Immature natural killer cell (primary cell): Measurements from ENCODE around the gene RBM33. TPM values are rescaled to one million over a fixed set of nuclear protein-coding genes. Genes with fewer than 3 reads are reported as not detected.
A peak's percentile ranks its signal among the peaks of the same experiment; 100 is the strongest.

Experiments used
- DNase-seq, 3 donors: peaks; one replicate each; pipeline ENCODE4 v3.0.0; 2022; ENCODE audit warnings: mixed read lengths in 1 of 3
- H3K27ac Mint-ChIP-seq, 6 donors: one replicate each; pipeline ENCODE4 v1.8.0; 2020; ENCODE audit warnings: mixed read lengths in 6 of 6, mild to moderate bottlenecking in 5 of 6, inconsistent platforms in 4 of 6, moderate library complexity in 3 of 6
- H3K27me3 Mint-ChIP-seq, 3 donors: one replicate each; pipeline ENCODE4 v1.8.0; 2020 to 2021; ENCODE audit warnings: low read depth in 3 of 3, mild to moderate bottlenecking in 3 of 3, mixed read lengths in 3 of 3, moderate library complexity in 3 of 3, inconsistent platforms in 1 of 3
- H3K36me3 Mint-ChIP-seq, 3 donors: one replicate each; pipeline ENCODE4 v1.8.0; 2020; ENCODE audit warnings: mixed read lengths in 3 of 3, inconsistent platforms in 2 of 3, mild to moderate bottlenecking in 2 of 3
- H3K4me1 Mint-ChIP-seq, 2 donors: one replicate each; pipeline ENCODE4 v1.8.0; 2020; ENCODE audit warnings: inconsistent platforms in 2 of 2, mild to moderate bottlenecking in 2 of 2, mixed read lengths in 2 of 2, moderate library complexity in 1 of 2
- H3K4me3 Mint-ChIP-seq, 5 donors: one replicate each; pipeline ENCODE4 v1.8.0; 2020; ENCODE audit warnings: mild to moderate bottlenecking in 5 of 5, mixed read lengths in 5 of 5, inconsistent platforms in 3 of 5, moderate library complexity in 3 of 5
- H3K9me3 Mint-ChIP-seq, 6 donors: one replicate each; pipeline ENCODE4 v1.8.0; 2020; ENCODE audit warnings: mild to moderate bottlenecking in 6 of 6, mixed read lengths in 6 of 6, inconsistent platforms in 4 of 6, moderate library complexity in 3 of 6
- polyA plus RNA-seq, 3 donors: library from polyadenylated mRNA; unstranded; fragments of 300-500 nt; fragmentation: Illumina TruSeq; gene quantifications; one replicate each; pipeline ENCODE4 v1.2.3, GENCODE V29; 2021

The RBM33 gene
- polyA plus RNA-seq, 3 donors from 2014 or later = 10.9 to 61.5 (median 28.3) TPM

- DNase-seq = no peak
- peaks cover 16 to 52% (median 47%) of the 10 kb centered on the region in 3 donors for H3K36me3 Mint-ChIP-seq
- no peaks in the 10 kb centered on the region for H3K9me3 Mint-ChIP-seq
- peaks cover 13 to 22% of the 10 kb centered on the region in 2 donors for H3K4me1 Mint-ChIP-seq
- no peak overlapping the region for H3K4me3 Mint-ChIP-seq
- no peak overlapping the region for H3K27ac Mint-ChIP-seq
- peaks cover 0 to 1% (median 1%) of the 10 kb centered on the region in 3 donors for H3K27me3 Mint-ChIP-seq
These were observed 97.3 kb downstream of the RBM33 start for GRCh38 chr7:155741805-155742204.

- no peaks in the 10 kb centered on the region for H3K9me3 Mint-ChIP-seq
- H3K27ac Mint-ChIP-seq = no peak overlapping the region
- DNase-seq = no peak
- H3K4me3 Mint-ChIP-seq = no peak overlapping the region
- peaks cover 0 to 1% (median 1%) of the 10 kb centered on the region in 3 donors for H3K27me3 Mint-ChIP-seq
- H3K36me3 Mint-ChIP-seq = peaks cover 12 to 57% (median 47%) of the 10 kb centered on the region in 3 donors
- H3K4me1 Mint-ChIP-seq = peaks cover 13 to 33% of the 10 kb centered on the region in 2 donors
These were observed 98.7 kb downstream of the RBM33 start for GRCh38 chr7:155743177-155743576.

DNA sequence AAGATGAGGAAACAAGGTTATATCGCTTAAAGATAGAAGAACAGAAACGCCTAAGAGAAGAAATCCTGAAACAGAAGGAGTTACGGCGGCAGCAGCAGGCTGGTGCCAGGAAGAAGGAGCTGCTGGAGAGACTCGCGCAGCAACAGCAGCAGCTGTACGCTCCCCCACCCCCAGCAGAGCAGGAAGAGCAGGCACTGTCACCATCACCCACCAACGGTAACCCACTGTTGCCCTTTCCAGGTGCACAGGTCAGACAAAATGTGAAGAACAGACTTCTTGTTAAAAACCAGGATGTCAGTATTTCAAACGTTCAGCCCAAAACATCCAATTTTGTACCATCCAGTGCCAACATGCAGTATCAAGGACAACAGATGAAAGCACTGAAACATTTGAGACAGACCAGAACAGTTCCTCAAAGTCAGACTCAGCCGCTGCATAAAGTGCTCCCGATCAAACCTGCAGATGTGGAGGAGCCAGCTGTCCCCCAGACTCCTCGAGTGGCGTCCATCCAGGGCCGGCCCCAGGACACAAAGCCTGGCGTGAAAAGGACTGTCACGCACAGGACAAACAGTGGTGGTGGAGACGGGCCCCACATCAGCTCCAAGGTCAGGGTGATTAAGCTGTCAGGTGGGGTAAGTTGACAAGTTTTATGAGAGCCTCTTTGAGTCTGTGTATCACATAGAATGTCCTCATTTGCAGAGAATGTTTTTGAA, 100.7 kb downstream of the RBM33 start:
- H3K4me1 Mint-ChIP-seq = peaks cover 24 to 41% of the 10 kb centered on the region in 2 donors
- H3K36me3 Mint-ChIP-seq = peaks cover 8 to 49% (median 35%) of the 10 kb centered on the region in 3 donors
- no peak for DNase-seq
- H3K4me3 Mint-ChIP-seq = no peak overlapping the region
- H3K27me3 Mint-ChIP-seq = peaks cover 0 to 1% (median 0%) of the 10 kb centered on the region in 3 donors
- H3K27ac Mint-ChIP-seq = no peak overlapping the region
- no peaks in the 10 kb centered on the region for H3K9me3 Mint-ChIP-seq

DNA sequence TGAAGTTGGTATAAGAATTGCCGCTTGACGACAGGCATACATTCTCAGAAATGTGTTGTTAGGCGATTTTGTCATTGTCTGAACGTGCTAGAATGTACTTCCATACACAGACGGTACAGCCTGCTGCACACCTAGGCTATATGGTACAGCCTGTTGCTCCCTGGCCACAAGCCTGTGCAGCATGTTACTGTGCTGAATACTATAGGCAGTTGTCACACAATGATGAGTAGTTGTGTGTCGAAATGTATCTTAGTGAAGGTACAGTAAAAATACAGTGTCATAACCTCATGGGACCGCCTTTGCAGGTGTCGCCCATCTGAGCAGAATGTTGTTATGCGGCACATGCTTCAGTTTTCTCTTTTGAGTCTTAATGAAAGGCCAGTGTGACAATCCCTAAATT, 101.3 kb downstream of the RBM33 start:
- H3K4me3 Mint-ChIP-seq = no peak overlapping the region
- H3K9me3 Mint-ChIP-seq = no peaks in the 10 kb centered on the region
- no peak for DNase-seq
- peaks cover 5 to 49% (median 33%) of the 10 kb centered on the region in 3 donors for H3K36me3 Mint-ChIP-seq
- H3K27me3 Mint-ChIP-seq = peaks cover 0 to 1% (median 0%) of the 10 kb centered on the region in 3 donors
- H3K27ac Mint-ChIP-seq = no peak overlapping the region
- H3K4me1 Mint-ChIP-seq = peaks cover 26 to 41% of the 10 kb centered on the region in 2 donors

DNA sequence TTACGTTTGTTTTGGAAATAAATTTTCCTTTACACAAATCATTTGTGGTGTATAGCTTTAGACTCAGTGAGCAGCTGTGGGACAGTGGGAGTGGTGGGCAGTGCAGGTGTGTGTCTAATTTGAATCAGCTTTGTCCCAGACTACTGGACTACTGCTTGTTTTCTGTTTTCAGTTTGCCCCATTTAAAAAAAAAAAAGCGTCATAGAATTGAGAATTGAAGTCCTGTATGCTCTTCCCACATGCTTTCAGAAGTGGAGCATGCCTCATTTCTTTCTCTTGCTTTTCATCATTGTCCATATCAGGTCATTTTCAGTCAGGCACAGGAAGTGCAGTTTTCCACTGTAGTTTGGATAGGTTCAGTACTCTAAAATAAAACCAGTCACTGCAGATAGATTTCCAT, 101.7 kb downstream of the RBM33 start:
- Mint-ChIP-seq H3K4me1 (peaks cover 27 to 43% of the 10 kb centered on the region in 2 donors), H3K9me3 (no peaks in the 10 kb centered on the region), H3K36me3 (peaks cover 5 to 48% (median 32%) of the 10 kb centered on the region in 3 donors), H3K27ac (peak overlapping the region in 1 of 6 donors; percentile 42), H3K27me3 (peaks cover 0 to 1% (median 0%) of the 10 kb centered on the region in 3 donors), H3K4me3 (no peak overlapping the region)
- no peak for DNase-seq

- no peak overlapping the region for H3K4me3 Mint-ChIP-seq
- H3K27me3 Mint-ChIP-seq = peaks cover 0 to 1% (median 0%) of the 10 kb centered on the region in 3 donors
- DNase-seq = no peak
- no peak overlapping the region for H3K27ac Mint-ChIP-seq
- peaks cover 36 to 53% of the 10 kb centered on the region in 2 donors for H3K4me1 Mint-ChIP-seq
- H3K9me3 Mint-ChIP-seq = no peaks in the 10 kb centered on the region
- peaks cover 0 to 39% (median 25%) of the 10 kb centered on the region in 3 donors for H3K36me3 Mint-ChIP-seq
These were observed 102.7 kb downstream of the RBM33 start for GRCh38 chr7:155747209-155747608.

DNA sequence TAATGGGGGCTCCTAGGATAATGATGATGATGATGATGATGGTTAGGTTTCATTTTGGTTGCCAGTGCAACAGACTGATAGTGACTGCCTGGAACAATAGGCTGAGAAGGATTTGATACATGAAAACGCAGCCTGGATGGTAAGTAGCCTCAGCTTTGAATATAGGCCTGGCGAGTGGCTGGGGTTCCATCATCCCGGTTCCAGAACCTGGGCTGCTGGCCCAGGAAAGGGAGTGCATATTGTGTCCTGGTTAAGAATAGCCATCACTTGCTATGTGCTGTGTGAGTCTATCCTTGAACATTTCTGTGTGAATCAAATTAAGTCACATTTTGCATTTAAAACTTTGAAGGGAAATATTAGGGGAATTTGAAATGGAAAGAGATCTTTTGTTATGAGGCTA, 105.1 kb downstream of the RBM33 start:
- peaks cover 60 to 77% of the 10 kb centered on the region in 2 donors for H3K4me1 Mint-ChIP-seq
- H3K27me3 Mint-ChIP-seq = peaks cover 0 to 1% (median 0%) of the 10 kb centered on the region in 3 donors
- H3K27ac Mint-ChIP-seq = peak overlapping the region in 1 of 6 donors; percentile 19
- H3K36me3 Mint-ChIP-seq = peaks cover 0 to 24% (median 12%) of the 10 kb centered on the region in 3 donors
- H3K4me3 Mint-ChIP-seq = no peak overlapping the region
- H3K9me3 Mint-ChIP-seq = no peaks in the 10 kb centered on the region
- no peak for DNase-seq

DNA sequence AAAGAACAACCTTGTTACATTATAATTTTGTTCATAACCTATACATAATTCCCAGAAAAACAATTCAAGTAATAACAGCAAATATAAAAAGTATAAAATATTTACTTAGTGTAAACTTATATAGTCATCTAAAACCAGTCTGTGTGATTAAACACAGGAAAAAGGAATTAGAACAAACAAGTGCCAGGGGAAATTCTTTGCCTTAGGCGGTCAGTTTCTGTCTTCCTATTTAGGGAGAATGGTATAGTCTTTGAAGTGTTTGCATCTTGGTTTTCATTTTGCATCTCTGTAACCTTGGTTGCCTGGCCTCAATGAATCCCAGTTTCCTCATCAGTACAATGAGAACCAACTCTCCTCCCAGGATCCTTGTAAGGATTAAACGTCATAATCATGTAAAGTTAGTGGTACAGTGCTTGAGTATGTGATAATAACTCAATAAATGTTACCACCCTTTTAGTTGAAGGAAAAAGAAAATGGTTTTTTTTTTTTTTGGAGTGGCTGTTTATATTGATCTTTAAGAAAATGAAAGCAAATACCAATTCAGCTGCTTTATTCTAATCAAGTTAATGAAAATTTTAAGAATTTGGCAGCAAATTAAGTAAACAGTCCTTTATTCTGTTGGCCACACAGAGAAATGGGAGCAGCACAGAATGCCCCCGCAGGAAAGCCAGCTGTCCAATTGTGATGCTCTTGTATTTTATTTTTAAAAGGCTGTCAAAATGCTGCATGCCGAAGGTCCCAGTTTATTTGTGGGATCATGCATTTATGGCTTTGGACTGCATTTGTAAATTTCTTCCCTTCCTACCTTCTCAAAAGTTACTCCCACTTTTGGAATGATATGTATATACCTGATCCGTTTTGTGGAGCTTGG, 106.0 kb downstream of the RBM33 start:
- H3K27me3 Mint-ChIP-seq = peaks cover 0 to 1% (median 0%) of the 10 kb centered on the region in 3 donors
- no peak overlapping the region for H3K4me3 Mint-ChIP-seq
- peaks cover 67 to 86% of the 10 kb centered on the region in 2 donors for H3K4me1 Mint-ChIP-seq
- H3K27ac Mint-ChIP-seq = peak overlapping the region in 1 of 6 donors; percentile 34
- H3K9me3 Mint-ChIP-seq = no peaks in the 10 kb centered on the region
- DNase-seq = no peak
- peaks cover 0 to 15% (median 5%) of the 10 kb centered on the region in 3 donors for H3K36me3 Mint-ChIP-seq

GRCh38 chr7:155751409-155751808, 106.9 kb downstream of the RBM33 start:
- Mint-ChIP-seq H3K4me3 (no peak overlapping the region), H3K36me3 (peaks cover 0 to 6% (median 2%) of the 10 kb centered on the region in 3 donors), H3K4me1 (peaks cover 67 to 93% of the 10 kb centered on the region in 2 donors), H3K27me3 (no peaks in the 10 kb centered on the region), H3K9me3 (no peaks in the 10 kb centered on the region), H3K27ac (no peak overlapping the region)
- DNase-seq = no peak

GRCh38 chr7:155752756-155753445, 108.4 kb downstream of the RBM33 start:
- Mint-ChIP-seq H3K9me3 (no peaks in the 10 kb centered on the region), H3K4me3 (peak overlapping the region; percentile 47 to 77 (median 65)), H3K27me3 (no peaks in the 10 kb centered on the region), H3K27ac (peak overlapping the region in 5 of 6 donors; percentile 6 to 81 (median 58)), H3K36me3 (peaks cover 0 to 8% (median 0%) of the 10 kb centered on the region in 3 donors), H3K4me1 (peaks cover 71 to 94% of the 10 kb centered on the region in 2 donors)
- DNase-seq = no peak

- no peaks in the 10 kb centered on the region for H3K27me3 Mint-ChIP-seq
- no peak for DNase-seq
- H3K27ac Mint-ChIP-seq = peak overlapping the region in 5 of 6 donors; percentile 51 to 81 (median 59)
- peaks cover 0 to 6% (median 0%) of the 10 kb centered on the region in 3 donors for H3K36me3 Mint-ChIP-seq
- peak overlapping the region; percentile 47 to 77 (median 65) for H3K4me3 Mint-ChIP-seq
- no peaks in the 10 kb centered on the region for H3K9me3 Mint-ChIP-seq
- peaks cover 67 to 88% of the 10 kb centered on the region in 2 donors for H3K4me1 Mint-ChIP-seq
These were observed 109.0 kb downstream of the RBM33 start for GRCh38 chr7:155753446-155753965.

GRCh38 chr7:155754165-155754564, 109.7 kb downstream of the RBM33 start:
- Mint-ChIP-seq H3K27ac (peak overlapping the region in 3 of 6 donors; percentile 15 to 52 (median 16)), H3K36me3 (peaks cover 0 to 6% (median 0%) of the 10 kb centered on the region in 3 donors), H3K4me1 (peaks cover 62 to 81% of the 10 kb centered on the region in 2 donors), H3K9me3 (no peaks in the 10 kb centered on the region), H3K27me3 (no peaks in the 10 kb centered on the region), H3K4me3 (peak overlapping the region in 4 of 5 donors; percentile 47 to 77 (median 64))
- DNase-seq = no peak

DNA sequence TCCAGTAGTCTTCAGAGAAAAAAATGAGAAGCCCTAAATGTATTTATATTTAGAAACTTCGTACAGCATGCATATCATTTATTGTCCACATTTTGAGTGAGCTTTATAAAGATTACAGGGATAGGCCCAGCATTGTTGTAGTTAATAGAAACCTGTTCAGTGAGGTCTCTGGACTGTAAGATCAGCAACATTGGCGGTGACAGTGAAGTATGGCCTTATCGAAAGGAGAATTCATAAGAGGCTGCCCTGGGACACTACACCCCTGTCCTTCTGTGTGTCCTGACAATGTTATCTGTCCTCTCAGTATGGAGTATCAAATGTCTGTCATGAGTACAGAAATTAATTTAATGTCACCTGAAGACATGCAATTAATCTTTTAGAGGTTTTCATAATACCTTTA, 110.6 kb downstream of the RBM33 start:
- peaks cover 0 to 1% (median 0%) of the 10 kb centered on the region in 3 donors for H3K27me3 Mint-ChIP-seq
- no peak for DNase-seq
- H3K9me3 Mint-ChIP-seq = no peaks in the 10 kb centered on the region
- H3K27ac Mint-ChIP-seq = peak overlapping the region in 2 of 6 donors; percentile 15 to 23
- H3K36me3 Mint-ChIP-seq = peaks cover 0 to 10% (median 0%) of the 10 kb centered on the region in 3 donors
- no peak overlapping the region for H3K4me3 Mint-ChIP-seq
- peaks cover 57 to 78% of the 10 kb centered on the region in 2 donors for H3K4me1 Mint-ChIP-seq
